NCI-H1092 (cell line): Measurements from ENCODE around the gene CACNA2D2.
A peak's percentile ranks its signal among the peaks of the same experiment; 100 is the strongest.

Experiments
- DNase-seq: peaks from one replicate; lab custom pipeline; 2025; lab: John Stamatoyannopoulos, UW

The CACNA2D2 gene

DNA sequence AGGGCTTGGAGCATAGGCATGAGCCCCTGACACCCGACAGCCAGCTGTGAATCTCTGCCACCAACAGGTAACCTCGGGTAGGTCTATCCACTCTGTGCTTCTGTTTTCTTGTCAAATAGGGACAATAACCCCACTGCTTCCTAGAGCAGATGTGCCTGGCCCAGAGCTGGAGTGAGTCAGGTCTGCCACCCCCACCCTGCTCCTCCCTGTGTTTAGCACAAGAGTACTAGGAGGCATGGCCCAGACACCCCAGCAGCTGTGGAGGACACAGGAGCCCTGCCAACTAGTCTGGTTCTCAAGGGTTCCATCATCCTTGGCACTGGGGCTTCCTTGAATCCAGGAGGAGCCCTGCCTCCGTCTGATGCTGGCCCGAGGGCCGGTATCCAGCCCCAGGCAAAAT is 110.4 kb downstream of the CACNA2D2 start:
- DNase-seq = no peak

DNA sequence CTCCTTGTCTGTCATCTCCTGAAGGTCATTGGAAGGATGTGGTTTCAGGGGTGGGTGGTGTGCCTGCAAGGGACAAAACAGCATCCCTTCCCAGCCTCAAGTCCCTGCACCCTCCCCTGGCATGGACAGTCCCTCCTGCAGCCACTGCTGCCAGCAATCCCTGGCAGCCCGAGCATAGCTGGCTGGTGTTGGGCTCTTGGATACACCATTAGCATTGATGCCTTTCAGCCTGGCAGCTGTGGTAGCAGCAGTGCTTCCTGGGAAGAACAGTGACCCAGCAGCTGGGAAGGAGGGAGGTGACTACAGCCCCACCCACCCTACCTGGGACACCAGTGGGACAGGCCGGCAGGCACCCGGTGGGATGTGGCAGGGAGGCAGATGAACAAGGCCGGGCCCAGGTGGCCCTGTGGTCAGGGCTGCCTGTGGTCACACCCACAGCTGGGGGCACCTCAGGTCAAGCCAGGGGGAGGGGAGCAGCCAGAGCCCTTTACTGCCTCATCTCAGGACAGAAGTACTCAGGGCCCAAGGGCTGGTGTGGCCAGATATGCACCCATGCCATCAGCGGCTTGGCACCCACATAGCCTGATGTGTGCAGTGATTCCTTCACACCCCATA is 111.2 kb downstream of the CACNA2D2 start:
- DNase-seq = no peak

- peak; percentile 42 for DNase-seq
Measured at GRCh38 chr3:50390508-50391224, 112.8 kb downstream of the CACNA2D2 start.

DNA sequence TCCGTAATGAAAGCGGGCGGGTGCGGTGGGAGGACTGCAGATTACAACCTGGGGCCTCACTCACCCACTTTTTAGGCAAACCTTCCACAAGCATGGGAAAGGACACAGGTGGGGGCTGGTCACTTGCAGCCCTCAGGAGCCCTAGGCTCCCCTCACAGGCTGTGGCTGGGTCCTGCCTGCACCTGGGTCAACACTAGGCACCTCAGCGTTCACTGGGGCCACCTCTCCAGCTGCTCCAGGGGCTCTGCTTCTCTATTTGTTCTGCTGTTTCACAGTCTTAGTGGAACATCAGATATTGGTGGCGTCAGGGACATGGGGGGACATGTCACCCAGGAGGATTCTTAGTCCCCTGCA is 114.0 kb downstream of the CACNA2D2 start:
- no peak for DNase-seq

GRCh38 chr3:50388720-50389413 is 114.6 kb downstream of the CACNA2D2 start:
- DNase-seq = no peak

DNA sequence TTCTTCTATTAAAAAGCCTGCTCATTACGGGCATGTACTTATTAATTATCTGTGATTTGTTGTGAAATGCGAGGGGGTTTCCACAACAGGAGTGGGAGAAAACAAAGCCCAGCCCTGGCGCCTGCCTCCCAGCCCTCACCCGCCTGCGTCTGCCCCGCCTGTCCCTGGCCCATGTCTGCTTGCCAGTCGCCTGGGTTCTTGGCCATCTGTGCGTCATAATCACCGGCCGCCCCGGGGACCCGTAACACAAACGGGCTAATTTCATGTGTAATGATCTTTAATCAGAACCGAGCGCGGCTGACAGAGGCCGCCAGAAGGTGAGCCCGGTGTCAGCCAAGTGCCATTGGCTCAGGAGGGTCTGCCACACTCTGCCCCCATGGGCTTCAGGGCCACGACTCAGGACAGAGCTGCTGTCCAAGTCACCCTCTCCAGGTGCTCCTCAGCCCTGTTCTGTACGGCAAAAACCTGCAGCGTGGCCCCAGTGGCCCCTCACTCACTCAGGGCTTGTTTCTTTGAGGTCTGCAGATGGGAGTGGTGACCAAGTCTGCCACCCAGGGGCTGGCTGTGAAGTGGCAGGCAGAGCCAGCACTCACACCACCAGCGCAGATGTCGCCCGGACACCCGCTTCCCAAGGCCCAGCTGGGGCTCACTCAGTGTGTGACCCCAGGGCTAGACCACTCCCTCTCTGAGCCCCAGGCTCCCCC is 115.3 kb downstream of the CACNA2D2 start:
- DNase-seq = no peak

- no peak for DNase-seq
Measured at GRCh38 chr3:50385754-50386153, 117.7 kb downstream of the CACNA2D2 start.

DNA sequence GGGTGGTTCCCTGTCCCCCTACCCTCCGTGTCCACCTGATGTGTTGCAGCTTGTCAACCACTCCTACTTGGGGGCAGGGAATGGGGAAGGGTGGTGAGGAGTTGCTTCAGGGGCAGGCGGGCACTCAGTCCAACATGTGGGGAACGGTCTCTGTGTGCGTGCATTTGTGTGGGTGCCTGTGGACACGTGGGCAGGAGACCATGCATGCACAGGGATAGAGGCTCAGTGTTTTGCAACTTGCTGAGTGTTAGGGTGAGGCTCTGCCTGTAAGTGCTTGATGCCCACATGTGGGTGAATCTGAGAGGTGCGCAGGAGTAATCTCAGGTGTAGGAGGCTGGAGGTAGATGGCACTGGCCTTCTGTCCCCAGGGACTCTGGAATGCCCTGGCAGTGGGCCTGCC is 119.7 kb downstream of the CACNA2D2 start:
- DNase-seq = no peak

GRCh38 chr3:50382722-50383121 is 120.7 kb downstream of the CACNA2D2 start:
- no peak for DNase-seq

- DNase-seq = peak; percentile 31
Measured at GRCh38 chr3:50381383-50381782, 122.1 kb downstream of the CACNA2D2 start.

GRCh38 chr3:50380405-50381085 is 122.9 kb downstream of the CACNA2D2 start:
- DNase-seq = no peak

GRCh38 chr3:50378757-50379156 is 124.7 kb downstream of the CACNA2D2 start:
- DNase-seq = no peak

- DNase-seq = no peak
Measured at GRCh38 chr3:50378024-50378423, 125.4 kb downstream of the CACNA2D2 start.

- DNase-seq = no peak
Measured at GRCh38 chr3:50375258-50375931, 128.0 kb downstream of the CACNA2D2 start.

GRCh38 chr3:50374363-50375257 is 128.8 kb downstream of the CACNA2D2 start:
- no peak for DNase-seq

GRCh38 chr3:50373146-50374051 is 130.0 kb downstream of the CACNA2D2 start:
- no peak for DNase-seq

GRCh38 chr3:50372349-50372748 is 131.1 kb downstream of the CACNA2D2 start:
- DNase-seq = no peak

GRCh38 chr3:50371133-50371685 is 132.2 kb downstream of the CACNA2D2 start:
- no peak for DNase-seq

DNA sequence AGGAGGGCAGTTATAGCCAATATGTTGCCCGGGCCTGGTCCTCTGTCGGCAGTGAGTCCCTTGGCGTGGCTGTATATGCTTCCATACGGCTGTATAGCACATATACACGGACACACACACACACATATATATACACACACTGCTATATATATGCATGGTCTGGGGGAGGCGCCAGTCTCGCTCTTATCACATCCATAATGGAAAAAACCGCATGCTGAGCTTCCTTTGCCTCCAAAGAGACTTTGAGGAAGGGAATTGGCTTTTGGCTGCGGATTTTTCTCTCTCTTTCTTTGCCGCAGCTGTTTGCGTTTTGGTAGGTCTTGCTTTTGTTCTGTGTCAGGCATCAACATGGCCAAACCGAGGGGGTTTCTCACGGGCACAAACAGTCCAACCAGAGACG is 132.8 kb downstream of the CACNA2D2 start:
- no peak for DNase-seq
